GM18499 (cell line): ENCODE data around the gene DEPP1.
A peak's percentile ranks its signal among the peaks of the same experiment; 100 is the strongest.

ENCODE experiments used
- ATAC-seq: cut with Tn5 transposase; IDR thresholded peaks from one replicate; pipeline ENCODE4 v1.9.1; 2021; ENCODE audit warnings: moderate number of reproducible peaks; ENCODE audit not compliant: insufficient read depth, unreplicated experiment

DEPP1 gene

GRCh38 chr10:44936314-44936975, 42.2 kb downstream of the DEPP1 start:
- no peak for ATAC-seq

- no peak for ATAC-seq
Observed at GRCh38 chr10:44935966-44936295, 42.7 kb downstream of the DEPP1 start.

- no peak for ATAC-seq
Observed at GRCh38 chr10:44935201-44935965, 43.2 kb downstream of the DEPP1 start.

GRCh38 chr10:44934416-44935200, 44.0 kb downstream of the DEPP1 start:
- no peak for ATAC-seq

- no peak for ATAC-seq
Observed at GRCh38 chr10:44933451-44934321, 44.9 kb downstream of the DEPP1 start.

- ATAC-seq = peak; percentile 76
Observed at GRCh38 chr10:44932517-44933450, 45.8 kb downstream of the DEPP1 start.

GRCh38 chr10:44931621-44932516, 46.7 kb downstream of the DEPP1 start:
- no peak for ATAC-seq

- ATAC-seq = no peak
Observed at GRCh38 chr10:44930904-44931620, 47.5 kb downstream of the DEPP1 start.

GRCh38 chr10:44929356-44930255, 49.0 kb downstream of the DEPP1 start:
- ATAC-seq = no peak

GRCh38 chr10:44928462-44928861, 50.1 kb downstream of the DEPP1 start:
- ATAC-seq = no peak

- no peak for ATAC-seq
Observed at GRCh38 chr10:44927352-44927751, 51.3 kb downstream of the DEPP1 start.

GRCh38 chr10:44926751-44927351, 51.8 kb downstream of the DEPP1 start:
- ATAC-seq = no peak
